GM19328 (cell line): ENCODE measurements around the gene ARID3B.

Experiments used
- ATAC-seq: cut with Tn5 transposase; IDR thresholded peaks from one replicate; pipeline ENCODE4 v1.9.1; 2021; ENCODE audit warnings: mild to moderate bottlenecking, moderate library complexity; ENCODE audit not compliant: unreplicated experiment

ARID3B gene

GRCh38 chr15:74603026-74603788, 62.2 kb downstream of the ARID3B start:
- no peak for ATAC-seq

GRCh38 chr15:74603789-74604705, 63.0 kb downstream of the ARID3B start:
- no peak for ATAC-seq

GRCh38 chr15:74604983-74605794, 64.2 kb downstream of the ARID3B start:
- ATAC-seq = no peak

GRCh38 chr15:74605795-74606150, 64.8 kb downstream of the ARID3B start:
- ATAC-seq = no peak

- no peak for ATAC-seq
Observed at GRCh38 chr15:74608786-74609185, 67.8 kb downstream of the ARID3B start.

GRCh38 chr15:74609938-74610301, 68.9 kb downstream of the ARID3B start:
- ATAC-seq = no peak

GRCh38 chr15:74610302-74610951, 69.4 kb downstream of the ARID3B start:
- no peak for ATAC-seq

GRCh38 chr15:74611341-74611740, 70.3 kb downstream of the ARID3B start:
- no peak for ATAC-seq

GRCh38 chr15:74611834-74612233, 70.8 kb downstream of the ARID3B start:
- no peak for ATAC-seq

GRCh38 chr15:74612677-74613076, 71.7 kb downstream of the ARID3B start:
- ATAC-seq = no peak

- no peak for ATAC-seq
Observed at GRCh38 chr15:74613089-74613952, 72.3 kb downstream of the ARID3B start.

- ATAC-seq = no peak
Observed at GRCh38 chr15:74613953-74614743, 73.1 kb downstream of the ARID3B start.

- peak; percentile 47 for ATAC-seq
Observed at GRCh38 chr15:74614744-74615507, 73.9 kb downstream of the ARID3B start.

- ATAC-seq = peak; percentile 72
Observed at GRCh38 chr15:74615508-74616365, 74.7 kb downstream of the ARID3B start, which contains the start of gene CLK3. CLK3 (plus strand) TSS chr15:74615836; CDS start chr15:74619197, 3,361 bp downstream.

- ATAC-seq = no peak
Observed at GRCh38 chr15:74616366-74616939, 75.4 kb downstream of the ARID3B start.

GRCh38 chr15:74616996-74617395, 76.0 kb downstream of the ARID3B start:
- no peak for ATAC-seq
